Right ventricle myocardium inferior (tissue), 1 donor: ENCODE results near the gene SLC5A6. TPM values are rescaled to one million over a fixed set of nuclear protein-coding genes. Genes with fewer than 3 reads are reported as not detected.

Experiments used
- ATAC-seq: fragments of 200-7000 bp; cut with Tn5 transposase; one replicate; pipeline ENCODE4 v1.9.1; 2020; ENCODE audit warnings: mild to moderate bottlenecking, moderate library complexity
- DNase-seq: peaks from one replicate; pipeline ENCODE4 v3.0.0; 2021; ENCODE audit errors: missing footprints
- intact Hi-C: fragments of 100-400 bp; cut with DNase I; formaldehyde crosslinking; loops from one replicate; pipeline ENCODE4 v1.11.0; 2022
- total RNA-seq: library from RNA; stranded (reverse); fragmentation: NEBNext Ultra II Directional; extraction: Animal tissue kit (Norgen Biotek cat#: 25700); gene quantifications from one replicate; pipeline ENCODE4 v1.2.1, GENCODE V29; 2021
- donor health status: DM: no; HTN: yes; CAD: no; lungs with severe emphysema.

Gene SLC5A6
- total RNA-seq, 1 donor from 2014 or later: 12.3 TPM

DNA sequence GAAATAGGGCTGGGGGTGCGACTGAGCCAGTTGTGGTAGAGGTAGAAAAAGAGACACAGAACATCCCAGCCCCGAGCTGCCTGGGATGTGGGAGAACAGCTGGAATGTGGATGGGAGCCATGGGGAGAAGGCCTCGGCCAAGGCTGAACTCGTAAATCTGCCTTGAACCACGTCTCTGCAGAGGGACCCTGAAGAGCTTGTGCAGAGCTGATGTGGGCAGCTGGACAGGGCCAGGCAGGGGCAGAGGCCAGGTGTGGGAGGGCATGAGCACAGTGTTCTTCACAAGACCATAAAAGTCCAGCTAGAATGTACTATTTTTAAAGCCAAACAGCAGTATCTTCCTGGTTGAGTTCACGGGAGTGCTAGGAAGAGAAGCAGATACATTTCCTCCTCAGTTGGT is 57.6 kb downstream of the SLC5A6 start:
- DNase-seq: no peak
- intact Hi-C loops: no loop called here
- ATAC-seq: no peak

GRCh38 chr2:27152796-27153464 is 59.1 kb downstream of the SLC5A6 start:
- no peak for ATAC-seq
- intact Hi-C loops: no loop called here

GRCh38 chr2:27152102-27152795 is 59.8 kb downstream of the SLC5A6 start:
- no peak for ATAC-seq
- intact Hi-C loops: no loop called here
- no peak for DNase-seq

More at GRCh38 chr2:27152796-27153464, 59.1 kb downstream of the SLC5A6 start:
- DNase-seq: no peak

- intact Hi-C loops: no loop called here
- DNase-seq (no peak), ATAC-seq (no peak)
Measured at GRCh38 chr2:27150639-27151230, 61.3 kb downstream of the SLC5A6 start.

Other genes with a start within 250 kb of the SLC5A6 start
- gene MAPRE3, start 241.6 kb downstream of the SLC5A6 start, total RNA-seq: 58.9 TPM
- gene TMEM214, start 179.3 kb downstream of the SLC5A6 start, total RNA-seq: 32.7 TPM
- gene AGBL5, start 160.6 kb downstream of the SLC5A6 start, total RNA-seq: 9.9 TPM
- gene OST4, start 140.6 kb downstream of the SLC5A6 start, total RNA-seq: 411 TPM
- gene EMILIN1, start 133.7 kb downstream of the SLC5A6 start, total RNA-seq: 25.8 TPM
- 4.5 TPM for gene KHK, start 125.5 kb downstream of the SLC5A6 start, total RNA-seq
- gene CGREF1, start 93.1 kb downstream of the SLC5A6 start, total RNA-seq: 0.84 TPM
- 2.4 TPM for gene ABHD1, start 88.5 kb downstream of the SLC5A6 start, total RNA-seq
- gene PREB, start 77.6 kb downstream of the SLC5A6 start, total RNA-seq: 54.5 TPM
- gene PRR30, start 72.9 kb downstream of the SLC5A6 start, total RNA-seq: not detected
- 0.16 TPM for gene TCF23, start 63.3 kb downstream of the SLC5A6 start, total RNA-seq
- gene ATRAID, start 227 bp downstream of the SLC5A6 start, total RNA-seq: 115 TPM
- 9.4 TPM for gene CAD, start 5.1 kb upstream of the SLC5A6 start, total RNA-seq
- gene SLC30A3, start 50.8 kb upstream of the SLC5A6 start, total RNA-seq: 10.1 TPM
- 1.9 TPM for gene DNAJC5G, start 63.2 kb upstream of the SLC5A6 start, total RNA-seq
- gene TRIM54, start 70.2 kb upstream of the SLC5A6 start, total RNA-seq: 282 TPM
- gene UCN, start 96.2 kb upstream of the SLC5A6 start, total RNA-seq: 0.84 TPM
- 48.0 TPM for gene MPV17, start 110.8 kb upstream of the SLC5A6 start, total RNA-seq
- 17.3 TPM for gene GTF3C2, start 144.5 kb upstream of the SLC5A6 start, total RNA-seq
- gene EIF2B4, start 158.1 kb upstream of the SLC5A6 start, total RNA-seq: 40.3 TPM
- 57.6 TPM for gene SNX17, start 158.3 kb upstream of the SLC5A6 start, total RNA-seq
- gene ZNF513, start 168.5 kb upstream of the SLC5A6 start, total RNA-seq: 6.8 TPM
- gene PPM1G, start 197.3 kb upstream of the SLC5A6 start, total RNA-seq: 35.6 TPM
- gene NRBP1, start 216.4 kb upstream of the SLC5A6 start, total RNA-seq: 58.4 TPM
- gene KRTCAP3, start 230.1 kb upstream of the SLC5A6 start, total RNA-seq: 0.60 TPM